ENCODE measurements around the gene SPATA17.
"Not testable (repeated sequence)": the region's sequence is repeated elsewhere in the genome, so short reads cannot be mapped to it uniquely, and the experiment has no call there.

SPATA17 gene

GRCh38 chr1:217696140-217696539 is 65.0 kb downstream of the SPATA17 start:
- H3K9me3 ChIP-seq (ENCODE audit: control insufficient read depth, low read length); H3K9ac ChIP-seq (ENCODE audit: low read length); H3K27me3 ChIP-seq (ENCODE audit: control insufficient read depth, insufficient read depth, low read length); H3K4me3 ChIP-seq (ENCODE audit: low read length); H3K36me3 ChIP-seq (ENCODE audit: control insufficient read depth, insufficient read depth, low read length); H3K4me1 ChIP-seq (ENCODE audit: control insufficient read depth, insufficient read depth, low read length): not testable (repeated sequence)

GRCh38 chr1:217703326-217703725 is 72.2 kb downstream of the SPATA17 start:
- H3K4me3 ChIP-seq (ENCODE audit: low read length), result no peak overlapping the region
- no peaks in the 10 kb centered on the region for H3K36me3 ChIP-seq (ENCODE audit: control insufficient read depth, insufficient read depth, low read length)
- H3K9me3 ChIP-seq (ENCODE audit: control insufficient read depth, low read length), result no peaks in the 10 kb centered on the region
- H3K9ac ChIP-seq (ENCODE audit: low read length), result no peak overlapping the region
- no peaks in the 10 kb centered on the region for H3K4me1 ChIP-seq (ENCODE audit: control insufficient read depth, insufficient read depth, low read length)
- no peaks in the 10 kb centered on the region for H3K27me3 ChIP-seq (ENCODE audit: control insufficient read depth, insufficient read depth, low read length)

- Histone ChIP-seq H3K36me3 (ENCODE audit: control insufficient read depth, insufficient read depth, low read length) (no peaks in the 10 kb centered on the region), H3K9ac (ENCODE audit: low read length) (no peak overlapping the region), H3K4me3 (ENCODE audit: low read length) (no peak overlapping the region), H3K4me1 (ENCODE audit: control insufficient read depth, insufficient read depth, low read length) (no peaks in the 10 kb centered on the region), H3K27me3 (ENCODE audit: control insufficient read depth, insufficient read depth, low read length) (no peaks in the 10 kb centered on the region), H3K9me3 (ENCODE audit: control insufficient read depth, low read length) (no peaks in the 10 kb centered on the region)
These were observed 81.9 kb downstream of the SPATA17 start for GRCh38 chr1:217712925-217713597.

- H3K27me3 ChIP-seq (ENCODE audit: control insufficient read depth, insufficient read depth, low read length), result no peaks in the 10 kb centered on the region
- no peaks in the 10 kb centered on the region for H3K36me3 ChIP-seq (ENCODE audit: control insufficient read depth, insufficient read depth, low read length)
- no peaks in the 10 kb centered on the region for H3K4me1 ChIP-seq (ENCODE audit: control insufficient read depth, insufficient read depth, low read length)
- no peak overlapping the region for H3K4me3 ChIP-seq (ENCODE audit: low read length)
- H3K9me3 ChIP-seq (ENCODE audit: control insufficient read depth, low read length), result no peaks in the 10 kb centered on the region
- H3K9ac ChIP-seq (ENCODE audit: low read length), result no peak overlapping the region
These were observed 84.5 kb downstream of the SPATA17 start for GRCh38 chr1:217715681-217716080.

- Histone ChIP-seq H3K36me3 (ENCODE audit: control insufficient read depth, insufficient read depth, low read length) (no peaks in the 10 kb centered on the region), H3K27me3 (ENCODE audit: control insufficient read depth, insufficient read depth, low read length) (no peaks in the 10 kb centered on the region), H3K9ac (ENCODE audit: low read length) (no peak overlapping the region), H3K4me1 (ENCODE audit: control insufficient read depth, insufficient read depth, low read length) (no peaks in the 10 kb centered on the region), H3K9me3 (ENCODE audit: control insufficient read depth, low read length) (no peaks in the 10 kb centered on the region), H3K4me3 (ENCODE audit: low read length) (no peak overlapping the region)
These were observed 86.8 kb downstream of the SPATA17 start for GRCh38 chr1:217717959-217718358.

- no peaks in the 10 kb centered on the region for H3K36me3 ChIP-seq (ENCODE audit: control insufficient read depth, insufficient read depth, low read length)
- no peaks in the 10 kb centered on the region for H3K9me3 ChIP-seq (ENCODE audit: control insufficient read depth, low read length)
- H3K4me1 ChIP-seq (ENCODE audit: control insufficient read depth, insufficient read depth, low read length), result no peaks in the 10 kb centered on the region
- no peak overlapping the region for H3K9ac ChIP-seq (ENCODE audit: low read length)
- no peak overlapping the region for H3K4me3 ChIP-seq (ENCODE audit: low read length)
- H3K27me3 ChIP-seq (ENCODE audit: control insufficient read depth, insufficient read depth, low read length), result no peaks in the 10 kb centered on the region
These were observed 87.7 kb downstream of the SPATA17 start for GRCh38 chr1:217718873-217719272.

- H3K4me3 ChIP-seq (ENCODE audit: low read length), result no peak overlapping the region
- no peaks in the 10 kb centered on the region for H3K4me1 ChIP-seq (ENCODE audit: control insufficient read depth, insufficient read depth, low read length)
- H3K27me3 ChIP-seq (ENCODE audit: control insufficient read depth, insufficient read depth, low read length), result no peaks in the 10 kb centered on the region
- H3K36me3 ChIP-seq (ENCODE audit: control insufficient read depth, insufficient read depth, low read length), result no peaks in the 10 kb centered on the region
- H3K9me3 ChIP-seq (ENCODE audit: control insufficient read depth, low read length), result no peaks in the 10 kb centered on the region
- H3K9ac ChIP-seq (ENCODE audit: low read length), result no peak overlapping the region
These were observed 90.5 kb downstream of the SPATA17 start for GRCh38 chr1:217721692-217722091.

GRCh38 chr1:217734973-217735372 is 103.8 kb downstream of the SPATA17 start:
- no peaks in the 10 kb centered on the region for H3K4me1 ChIP-seq (ENCODE audit: control insufficient read depth, insufficient read depth, low read length)
- no peak overlapping the region for H3K4me3 ChIP-seq (ENCODE audit: low read length)
- H3K27me3 ChIP-seq (ENCODE audit: control insufficient read depth, insufficient read depth, low read length), result no peaks in the 10 kb centered on the region
- H3K9ac ChIP-seq (ENCODE audit: low read length), result no peak overlapping the region
- no peaks in the 10 kb centered on the region for H3K9me3 ChIP-seq (ENCODE audit: control insufficient read depth, low read length)
- H3K36me3 ChIP-seq (ENCODE audit: control insufficient read depth, insufficient read depth, low read length), result no peaks in the 10 kb centered on the region

GRCh38 chr1:217747156-217747769 is 116.1 kb downstream of the SPATA17 start:
- Histone ChIP-seq H3K4me3 (ENCODE audit: low read length) (no peak overlapping the region), H3K27me3 (ENCODE audit: control insufficient read depth, insufficient read depth, low read length) (no peaks in the 10 kb centered on the region)

GRCh38 chr1:217769768-217770167 is 138.6 kb downstream of the SPATA17 start:
- Histone ChIP-seq H3K9ac (ENCODE audit: low read length) (no peak overlapping the region), H3K36me3 (ENCODE audit: control insufficient read depth, insufficient read depth, low read length) (no peaks in the 10 kb centered on the region)

More at GRCh38 chr1:217747156-217747769, 116.1 kb downstream of the SPATA17 start:
- no peaks in the 10 kb centered on the region for H3K36me3 ChIP-seq (ENCODE audit: control insufficient read depth, insufficient read depth, low read length)
- H3K4me1 ChIP-seq (ENCODE audit: control insufficient read depth, insufficient read depth, low read length), result no peaks in the 10 kb centered on the region
- no peak overlapping the region for H3K9ac ChIP-seq (ENCODE audit: low read length)
- no peaks in the 10 kb centered on the region for H3K9me3 ChIP-seq (ENCODE audit: control insufficient read depth, low read length)

GRCh38 chr1:217770918-217771317 is 139.8 kb downstream of the SPATA17 start:
- no peaks in the 10 kb centered on the region for H3K4me1 ChIP-seq (ENCODE audit: control insufficient read depth, insufficient read depth, low read length)
- H3K36me3 ChIP-seq (ENCODE audit: control insufficient read depth, insufficient read depth, low read length), result no peaks in the 10 kb centered on the region
- H3K4me3 ChIP-seq (ENCODE audit: low read length), result no peak overlapping the region
- no peak overlapping the region for H3K9ac ChIP-seq (ENCODE audit: low read length)
- no peaks in the 10 kb centered on the region for H3K9me3 ChIP-seq (ENCODE audit: control insufficient read depth, low read length)
- H3K27me3 ChIP-seq (ENCODE audit: control insufficient read depth, insufficient read depth, low read length), result no peaks in the 10 kb centered on the region

More at GRCh38 chr1:217769768-217770167, 138.6 kb downstream of the SPATA17 start:
- no peaks in the 10 kb centered on the region for H3K27me3 ChIP-seq (ENCODE audit: control insufficient read depth, insufficient read depth, low read length)
- no peak overlapping the region for H3K4me3 ChIP-seq (ENCODE audit: low read length)
- no peaks in the 10 kb centered on the region for H3K4me1 ChIP-seq (ENCODE audit: control insufficient read depth, insufficient read depth, low read length)
- no peaks in the 10 kb centered on the region for H3K9me3 ChIP-seq (ENCODE audit: control insufficient read depth, low read length)

GRCh38 chr1:217776693-217777092 is 145.5 kb downstream of the SPATA17 start:
- H3K9me3 ChIP-seq (ENCODE audit: control insufficient read depth, low read length), result no peaks in the 10 kb centered on the region
- H3K4me1 ChIP-seq (ENCODE audit: control insufficient read depth, insufficient read depth, low read length), result no peaks in the 10 kb centered on the region
- no peak overlapping the region for H3K4me3 ChIP-seq (ENCODE audit: low read length)
- H3K36me3 ChIP-seq (ENCODE audit: control insufficient read depth, insufficient read depth, low read length), result no peaks in the 10 kb centered on the region
- no peak overlapping the region for H3K9ac ChIP-seq (ENCODE audit: low read length)
- H3K27me3 ChIP-seq (ENCODE audit: control insufficient read depth, insufficient read depth, low read length), result no peaks in the 10 kb centered on the region
